T-cell (primary cell): ENCODE data around the gene OBI1. TPM values are rescaled to one million over a fixed set of nuclear protein-coding genes. Genes with fewer than 3 reads are reported as not detected.

ENCODE experiments used
- ATAC-seq, 4 experiments: fragments of 200-7000 bp in 3 of 4; fragments of 150-1000 bp in 1 of 4; cut with Tn5 transposase; replicated peaks in 1 of 4; 1 replicate in 3 of 4; 2 replicates in 1 of 4; pipeline ENCODE4 v1.10.0; 2021; ENCODE audit warnings: moderate library complexity in 3 of 4, mild to moderate bottlenecking in 2 of 4, moderate number of reproducible peaks in 1 of 4
- CTCF ChIA-PET, 2 donors: fragments of 300-600 bp; sonication (Branson Sonifier 250); formaldehyde crosslinking; loops; one replicate each; lab custom pipeline; 2022; ENCODE audit warnings: antibody characterized with exemption in 2 of 2; lab: Charles Lee
- POLR2A ChIA-PET, 2 donors: fragments of 300-600 bp; sonication (Branson Sonifier 250); formaldehyde crosslinking; loops; one replicate each; lab custom pipeline; 2022; ENCODE audit warnings: antibody characterized with exemption in 2 of 2; lab: Charles Lee
- DNase-seq, 35 experiments: peaks; one replicate each; pipeline versions ENCODE4 v3.0.0 to v3.0.0-alpha.2; 2013 to 2023
- H3K27ac ChIP-seq: one replicate; pipeline ENCODE4 v1.5.1; 2013; ENCODE audit warnings: low read length
- H3K27me3 ChIP-seq, 2 experiments: replicated peaks in 1 of 2; 1 replicate in 1 of 2; 2 replicates in 1 of 2; pipeline versions ENCODE4 v1.6.1 to v1.7.0; 2013; ENCODE audit warnings: low read length in 1 of 2, mixed read lengths in 1 of 2; ENCODE audit not compliant: control insufficient read depth in 2 of 2, insufficient read depth in 2 of 2; ENCODE audit errors: extremely low read depth in 1 of 2
- H3K36me3 ChIP-seq, 2 donors: 1 replicate in 1 of 2; 2 replicates in 1 of 2; pipeline versions ENCODE4 v1.6.1 to v1.7.0; 2013; ENCODE audit warnings: low read length in 1 of 2; ENCODE audit not compliant: control insufficient read depth in 2 of 2, insufficient read depth in 1 of 2; ENCODE audit errors: extremely low read depth in 1 of 2
- H3K4me1 ChIP-seq, 2 experiments: 1 replicate in 1 of 2; 2 replicates in 1 of 2; pipeline versions ENCODE4 v1.6.1 to v1.7.0; 2013; ENCODE audit warnings: low read length in 2 of 2, mixed read lengths in 1 of 2; ENCODE audit not compliant: insufficient read depth in 2 of 2, control insufficient read depth in 1 of 2; ENCODE audit errors: extremely low read depth in 1 of 2
- H3K4me3 ChIP-seq, 2 donors: 1 replicate in 1 of 2; 2 replicates in 1 of 2; pipeline versions ENCODE4 v1.5.1 to v1.7.0; 2013; ENCODE audit warnings: mild to moderate bottlenecking in 2 of 2, low read length in 1 of 2, moderate library complexity in 1 of 2; ENCODE audit not compliant: control insufficient read depth in 1 of 2; ENCODE audit errors: extremely low read depth in 1 of 2
- H3K9me3 ChIP-seq: 2 replicates; pipeline ENCODE4 v1.7.0; 2013
- H3K27ac Mint-ChIP-seq, 2 donors: one replicate each; pipeline ENCODE4 v1.8.0; 2020 to 2021; ENCODE audit warnings: mild to moderate bottlenecking in 2 of 2, mixed read lengths in 2 of 2
- H3K27me3 Mint-ChIP-seq, 2 donors: one replicate each; pipeline ENCODE4 v1.8.0; 2021 to 2022; ENCODE audit warnings: mixed read lengths in 2 of 2
- H3K36me3 Mint-ChIP-seq: one replicate; pipeline ENCODE4 v1.8.0; 2021; ENCODE audit warnings: mixed read lengths
- H3K4me1 Mint-ChIP-seq, 3 donors: one replicate each; pipeline ENCODE4 v1.8.0; 2020 to 2022; ENCODE audit warnings: mixed read lengths in 3 of 3, mild to moderate bottlenecking in 1 of 3
- H3K4me3 Mint-ChIP-seq, 3 donors: one replicate each; pipeline ENCODE4 v1.8.0; 2020 to 2022; ENCODE audit warnings: mild to moderate bottlenecking in 3 of 3, mixed read lengths in 3 of 3, moderate library complexity in 3 of 3
- H3K9me3 Mint-ChIP-seq, 3 donors: one replicate each; pipeline ENCODE4 v1.8.0; 2020 to 2022; ENCODE audit warnings: mixed read lengths in 3 of 3
- WGBS: methylation state at CpG from one replicate; pipeline ENCODE4 v1.1.5; 2013; ENCODE audit warnings: missing lambda C conversion rate; ENCODE audit not compliant: insufficient coverage; 5-methylcytosine and 5-hydroxymethylcytosine counted together
- total RNA-seq, 35 experiments: library from RNA in 6 of 35; stranded (reverse) in 6 of 35; fragments of 120-200 nt in 1 of 35; gene quantifications; one replicate each; pipeline versions ENCODE4 v1.2.1 to v1.2.4 and lab custom pipeline; 2013 to 2026

Gene OBI1
- total RNA-seq, 5 donors from 2014 or later (not counting 1 experiment from before 2014, with no cell fraction given): 4.8 to 14.3 (median 12.3) TPM

DNA sequence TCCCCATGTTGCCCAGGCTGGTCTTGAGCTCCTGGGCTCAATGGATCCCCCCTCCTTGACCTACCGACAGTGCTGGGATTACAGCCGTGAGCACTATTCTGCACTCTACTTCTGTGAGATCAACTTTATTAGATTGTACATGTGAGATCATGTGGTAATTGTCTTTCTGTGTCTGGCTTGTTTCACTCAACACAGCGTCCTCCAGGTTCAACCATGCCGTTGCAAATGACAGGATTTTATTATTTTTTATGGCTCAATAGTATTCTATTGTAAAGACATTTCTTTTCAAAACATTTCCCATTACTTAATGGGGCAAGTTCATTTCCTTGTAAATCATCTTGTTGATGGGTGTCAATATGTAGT lies 1.5 kb upstream of the OBI1 start:
- ChIA-PET POLR2A (interaction anchor here in 1 of 2 donors (0.6 kb wide), 1 partner anchor 10 kb away, joined by 4 read pairs; no protein-coding TSS in a partner anchor), CTCF (interaction anchor here in 1 of 2 donors (1.1 kb wide), 1 partner anchor 28 kb away, joined by 3 read pairs; no protein-coding TSS in a partner anchor)
- Mint-ChIP-seq H3K9me3 (no peaks in the 10 kb centered on the region), H3K27ac (peak overlapping the region in 1 of 2 donors; percentile 89), H3K27me3 (peaks cover 0 to 2% of the 10 kb centered on the region in 2 donors), H3K36me3 (peaks cover 6% of the 10 kb centered on the region), H3K4me1 (peaks cover 34 to 45% (median 37%) of the 10 kb centered on the region in 3 donors), H3K4me3 (peak overlapping the region; percentile 21 to 95 (median 95))
- H3K27ac ChIP-seq: no peak overlapping the region
- peaks cover 9 to 14% of the 10 kb centered on the region in 2 experiments for H3K4me1 ChIP-seq
- ATAC-seq (no peak), DNase-seq (no peak)
- H3K4me3 ChIP-seq: no peak overlapping the region
- H3K9me3 ChIP-seq: no peaks in the 10 kb centered on the region
- H3K36me3 ChIP-seq: peaks cover 0 to 5% of the 10 kb centered on the region in 2 donors
- H3K27me3 ChIP-seq: no peaks in the 10 kb centered on the region
- WGBS: no CpG with 5 or more reads among the region's 4 CpGs

- peak in 1 of 4 experiments; percentile 32 for ATAC-seq
- peak overlapping the region; percentile 90 to 92 for H3K4me3 ChIP-seq
- no peaks in the 10 kb centered on the region for H3K27me3 ChIP-seq
- peak overlapping the region in 1 of 2 donors; percentile 89 for H3K27ac Mint-ChIP-seq
- H3K36me3 ChIP-seq: peaks cover 0 to 5% of the 10 kb centered on the region in 2 donors
- H3K4me1 ChIP-seq: peaks cover 9 to 14% of the 10 kb centered on the region in 2 experiments
- H3K9me3 ChIP-seq: no peaks in the 10 kb centered on the region
- H3K4me3 Mint-ChIP-seq: peak overlapping the region; percentile 95 to 100 (median 95)
- H3K9me3 Mint-ChIP-seq: no peaks in the 10 kb centered on the region
- ChIA-PET POLR2A (interaction anchor here (0.6 to 1.1 kb wide), 2 partner anchors 9 to 10 kb away, joined by 4 to 5 read pairs; no protein-coding TSS in a partner anchor), CTCF (interaction anchor here in 1 of 2 donors (1.1 kb wide), 1 partner anchor 27 kb away, joined by 3 read pairs; no protein-coding TSS in a partner anchor)
- peak in 10 of 35 experiments; percentile 4 to 33 (median 12) for DNase-seq
- peaks cover 10% of the 10 kb centered on the region for H3K36me3 Mint-ChIP-seq
- H3K4me1 Mint-ChIP-seq: peaks cover 38 to 51% (median 42%) of the 10 kb centered on the region in 3 donors
- H3K27ac ChIP-seq: no peak overlapping the region
- H3K27me3 Mint-ChIP-seq: peaks cover 0 to 2% of the 10 kb centered on the region in 2 donors
- WGBS: 56% methylated on average over 12 of the region's 20 CpGs
Observed at GRCh38 chr13:78659732-78660494, 958 bp upstream of the OBI1 start.

GRCh38 chr13:78659450-78659730 lies 435 bp upstream of the OBI1 start:
- peak in 1 of 4 experiments; percentile 20 for ATAC-seq
- Mint-ChIP-seq H3K4me1 (peaks cover 41 to 54% (median 45%) of the 10 kb centered on the region in 3 donors), H3K27ac (peak overlapping the region in 1 of 2 donors; percentile 89)

DNA sequence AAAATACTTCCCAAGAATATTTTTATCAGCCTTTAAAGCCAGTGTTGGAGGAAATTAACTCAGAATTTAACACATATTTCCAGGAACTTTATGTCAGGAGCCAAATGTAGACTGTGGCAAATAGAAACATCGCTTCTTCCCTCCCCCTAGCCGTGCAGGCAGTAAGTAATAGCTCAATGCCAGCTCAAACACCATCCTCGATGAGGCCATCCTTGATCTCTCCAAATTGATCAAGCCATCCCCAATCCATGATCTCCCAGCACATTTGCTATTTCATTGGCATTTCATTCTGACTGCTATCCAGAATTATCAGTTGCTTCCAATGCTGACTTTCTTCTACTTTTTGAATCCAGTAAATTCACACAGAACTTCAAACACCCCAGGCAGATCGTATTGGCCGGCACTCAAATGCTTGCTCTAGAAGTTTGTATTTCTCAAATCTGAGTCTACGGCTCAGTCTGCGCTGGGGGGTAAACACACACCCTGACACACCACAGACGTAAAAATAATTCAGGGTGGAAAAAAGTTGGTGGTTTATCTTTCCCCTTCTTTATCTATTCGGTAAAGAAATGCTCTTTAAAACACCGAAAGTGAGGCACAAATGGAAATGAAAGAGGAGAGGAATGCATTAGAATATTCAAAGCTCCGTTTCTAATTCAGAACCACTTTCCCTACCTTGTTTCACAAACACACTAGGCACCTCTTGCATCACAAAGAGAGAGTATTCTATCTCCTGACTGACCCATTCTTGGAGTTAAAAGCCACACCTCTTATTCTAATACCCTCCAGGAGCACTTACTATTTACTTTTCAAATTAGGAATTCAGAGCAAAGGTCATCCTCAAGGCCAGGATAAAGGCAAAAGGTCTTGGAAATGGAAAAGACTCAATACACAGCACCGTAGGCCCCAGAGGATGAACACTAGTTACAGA lies 991 bp downstream of the OBI1 start:
- 21% methylated on average over 3 of the region's 12 CpGs for WGBS
- Histone ChIP-seq H3K27ac (no peak overlapping the region), H3K27me3 (no peaks in the 10 kb centered on the region), H3K36me3 (peaks cover 0 to 5% of the 10 kb centered on the region in 2 donors), H3K4me3 (peak overlapping the region; percentile 90 to 92), H3K9me3 (no peaks in the 10 kb centered on the region), H3K4me1 (peaks cover 9 to 14% of the 10 kb centered on the region in 2 experiments)
- H3K4me3 Mint-ChIP-seq: peak overlapping the region; percentile 95 to 100 (median 95)
- peaks cover 0 to 2% of the 10 kb centered on the region in 2 donors for H3K27me3 Mint-ChIP-seq
- peaks cover 45 to 54% (median 52%) of the 10 kb centered on the region in 3 donors for H3K4me1 Mint-ChIP-seq
- peak overlapping the region; percentile 33 to 89 for H3K27ac Mint-ChIP-seq
- H3K36me3 Mint-ChIP-seq: peaks cover 12% of the 10 kb centered on the region
- ChIA-PET POLR2A (interaction anchor here in 1 of 2 donors (0.5 kb wide), 1 partner anchor 1669 kb away, joined by 6 read pairs; no protein-coding TSS in a partner anchor), CTCF (interaction anchor here in 1 of 2 donors (0.8 to 1.1 kb wide), 2 partner anchors 20 to 65 kb away, joined by 3 read pairs; no protein-coding TSS in a partner anchor)
- DNase-seq: peak in 1 of 35 experiments; percentile 6
- no peaks in the 10 kb centered on the region for H3K9me3 Mint-ChIP-seq
- no peak for ATAC-seq

More at GRCh38 chr13:78659450-78659730, 435 bp upstream of the OBI1 start:
- H3K4me3 Mint-ChIP-seq: peak overlapping the region; percentile 95 to 100 (median 95)
- ChIA-PET POLR2A (interaction anchor here in 1 of 2 donors (1.1 kb wide), 1 partner anchor 9 kb away, joined by 5 read pairs; no protein-coding TSS in a partner anchor), CTCF (interaction anchor here in 1 of 2 donors (1.1 kb wide), 1 partner anchor 27 kb away, joined by 3 read pairs; no protein-coding TSS in a partner anchor)
- no peak for DNase-seq
- Histone ChIP-seq H3K9me3 (no peaks in the 10 kb centered on the region), H3K27me3 (no peaks in the 10 kb centered on the region), H3K4me3 (peak overlapping the region; percentile 90 to 92), H3K36me3 (peaks cover 0 to 5% of the 10 kb centered on the region in 2 donors), H3K27ac (peak overlapping the region; percentile 53), H3K4me1 (peaks cover 9 to 14% of the 10 kb centered on the region in 2 experiments)
- no CpG with 5 or more reads among the region's 8 CpGs for WGBS
- peaks cover 12% of the 10 kb centered on the region for H3K36me3 Mint-ChIP-seq
- peaks cover 0 to 2% of the 10 kb centered on the region in 2 donors for H3K27me3 Mint-ChIP-seq
- no peaks in the 10 kb centered on the region for H3K9me3 Mint-ChIP-seq

DNA sequence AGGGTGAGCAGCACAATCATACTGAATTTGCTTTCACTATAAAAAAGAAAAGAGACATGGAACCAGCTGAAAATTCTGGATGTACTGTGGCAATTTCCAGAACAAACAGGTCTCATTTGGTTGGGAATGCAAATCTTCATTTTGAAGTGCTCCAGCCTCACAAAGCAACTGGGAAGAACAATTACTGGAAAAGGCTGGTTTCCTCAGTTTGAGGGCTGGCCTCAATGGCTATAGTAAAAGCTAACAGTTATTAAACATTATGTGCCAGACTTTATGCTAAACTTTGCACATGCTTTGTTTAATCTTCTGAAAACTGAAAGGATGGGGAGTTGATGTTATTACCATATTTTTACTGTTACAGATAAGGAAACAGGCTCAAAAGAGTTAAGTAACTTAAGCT lies 3.0 kb downstream of the OBI1 start:
- Histone ChIP-seq H3K4me1 (peaks cover 9 to 14% of the 10 kb centered on the region in 2 experiments), H3K27ac (no peak overlapping the region), H3K4me3 (no peak overlapping the region), H3K36me3 (peaks cover 0 to 5% of the 10 kb centered on the region in 2 donors), H3K9me3 (no peaks in the 10 kb centered on the region), H3K27me3 (no peaks in the 10 kb centered on the region)
- no peaks in the 10 kb centered on the region for H3K9me3 Mint-ChIP-seq
- H3K27me3 Mint-ChIP-seq: peaks cover 0 to 2% of the 10 kb centered on the region in 2 donors
- H3K36me3 Mint-ChIP-seq: peaks cover 12% of the 10 kb centered on the region
- ChIA-PET CTCF (no interaction called here), POLR2A (no interaction called here)
- ATAC-seq (no peak), DNase-seq (no peak)
- no peak overlapping the region for H3K27ac Mint-ChIP-seq
- H3K4me3 Mint-ChIP-seq: no peak overlapping the region
- H3K4me1 Mint-ChIP-seq: peaks cover 45 to 49% (median 48%) of the 10 kb centered on the region in 3 donors
